Left ventricle myocardium inferior (tissue), 1 donor: ENCODE data around the gene PPFIBP1. TPM values are rescaled to one million over a fixed set of nuclear protein-coding genes. Genes with fewer than 3 reads are reported as not detected.

ENCODE experiments used
- DNase-seq: peaks from one replicate; pipeline ENCODE4 v3.0.0-alpha.2; 2020
- H3K27ac ChIP-seq: fragments of 200-600 bp; replicated peaks from 2 replicates; pipeline ENCODE4 v1.8.0; 2021
- H3K27me3 ChIP-seq: fragments of 200-600 bp; 2 replicates; pipeline ENCODE4 v1.8.0; 2021; ENCODE audit warnings: low read depth
- H3K36me3 ChIP-seq: fragments of 200-600 bp; 2 replicates; pipeline ENCODE4 v1.8.0; 2021
- H3K4me1 ChIP-seq: fragments of 200-600 bp; 2 replicates; pipeline ENCODE4 v1.8.0; 2021
- H3K4me3 ChIP-seq: fragments of 200-600 bp; 2 replicates; pipeline ENCODE4 v1.8.0; 2021; ENCODE audit warnings: mild to moderate bottlenecking, moderate library complexity
- H3K9me3 ChIP-seq: fragments of 200-600 bp; replicated peaks from 2 replicates; pipeline ENCODE4 v1.8.0; 2021
- CTCF ChIP-seq: fragments of 200-600 bp; IDR thresholded peaks from 2 replicates; pipeline ENCODE4 v1.8.0; 2021; ENCODE audit warnings: antibody characterized with exemption, mild to moderate bottlenecking, borderline replicate concordance
- intact Hi-C: fragments of 100-400 bp; cut with micrococcal nuclease; formaldehyde crosslinking; loops from one replicate; pipeline ENCODE4 v1.11.0; 2022
- total RNA-seq: library from RNA; stranded (reverse); fragmentation: NEBNext Ultra II Directional; extraction: Animal tissue kit (Norgen Biotek cat#: 25700); gene quantifications from one replicate; pipeline ENCODE4 v1.2.1, GENCODE V29; 2021
- donor health status: DM: no; HTN: yes; CAD: no; lungs with severe emphysema.

Gene PPFIBP1
- total RNA-seq, 1 donor from 2014 or later, result 258 TPM

GRCh38 chr12:27604431-27604830 lies 80.4 kb downstream of the PPFIBP1 start:
- H3K9me3 ChIP-seq, result no peaks in the 10 kb centered on the region
- no peaks in the 10 kb centered on the region for H3K36me3 ChIP-seq
- no peaks in the 10 kb centered on the region for H3K27me3 ChIP-seq
- H3K4me3 ChIP-seq, result no peak overlapping the region
- no peak for DNase-seq
- H3K27ac ChIP-seq, result no peak overlapping the region
- intact Hi-C loops, result no loop called here
- TF ChIP-seq CTCF, result no peak
- H3K4me1 ChIP-seq, result peaks cover 98% of the 10 kb centered on the region

DNA sequence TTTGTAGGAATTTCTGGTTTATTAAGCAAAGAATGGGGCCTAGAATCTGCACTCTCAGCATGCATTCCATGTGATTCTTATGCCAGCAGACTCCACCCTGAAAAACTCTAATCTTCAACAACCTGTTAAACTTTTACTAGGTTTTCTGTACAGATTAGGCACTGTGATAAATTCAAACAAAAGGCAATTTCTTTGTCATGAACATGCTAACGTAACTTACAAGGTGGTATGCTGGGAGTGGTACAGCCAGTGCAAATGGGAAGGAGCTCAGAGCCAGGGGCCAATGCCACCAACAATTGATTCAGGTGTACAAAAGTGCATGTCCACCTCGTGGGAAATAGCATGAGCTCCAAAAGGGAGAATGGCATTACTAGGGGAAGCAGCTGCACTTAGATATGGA lies 83.0 kb downstream of the PPFIBP1 start:
- Histone ChIP-seq H3K36me3 (no peaks in the 10 kb centered on the region), H3K9me3 (no peaks in the 10 kb centered on the region), H3K27ac (peak overlapping the region; percentile 16), H3K4me1 (peaks cover 98% of the 10 kb centered on the region), H3K4me3 (no peak overlapping the region), H3K27me3 (no peaks in the 10 kb centered on the region)
- intact Hi-C loops, result no loop called here
- DNase-seq, result no peak
- TF ChIP-seq CTCF, result no peak

DNA sequence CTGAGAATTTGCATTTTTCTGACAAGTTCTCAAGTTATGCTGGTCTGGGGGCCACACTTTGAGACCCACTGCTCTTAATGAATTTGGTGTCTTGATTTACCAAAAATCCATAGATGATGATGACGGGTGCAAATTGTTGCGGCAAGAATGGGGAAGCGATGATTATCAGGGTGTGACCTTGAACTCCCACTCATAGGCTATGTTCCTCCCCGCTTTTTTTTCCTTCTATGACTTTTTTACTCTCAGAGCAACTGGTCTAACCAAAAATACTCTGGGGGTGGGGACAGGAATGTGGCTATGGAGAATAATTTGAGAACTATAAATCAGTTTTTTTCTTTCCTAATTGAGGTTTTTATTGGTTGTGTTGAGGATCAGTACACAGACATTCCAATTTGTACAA lies 83.6 kb downstream of the PPFIBP1 start:
- intact Hi-C loops, result no loop called here
- Histone ChIP-seq H3K36me3 (no peaks in the 10 kb centered on the region), H3K27me3 (no peaks in the 10 kb centered on the region), H3K9me3 (no peaks in the 10 kb centered on the region), H3K27ac (peak overlapping the region; percentile 16), H3K4me3 (no peak overlapping the region), H3K4me1 (peaks cover 98% of the 10 kb centered on the region)
- no peak for TF ChIP-seq CTCF
- no peak for DNase-seq

DNA sequence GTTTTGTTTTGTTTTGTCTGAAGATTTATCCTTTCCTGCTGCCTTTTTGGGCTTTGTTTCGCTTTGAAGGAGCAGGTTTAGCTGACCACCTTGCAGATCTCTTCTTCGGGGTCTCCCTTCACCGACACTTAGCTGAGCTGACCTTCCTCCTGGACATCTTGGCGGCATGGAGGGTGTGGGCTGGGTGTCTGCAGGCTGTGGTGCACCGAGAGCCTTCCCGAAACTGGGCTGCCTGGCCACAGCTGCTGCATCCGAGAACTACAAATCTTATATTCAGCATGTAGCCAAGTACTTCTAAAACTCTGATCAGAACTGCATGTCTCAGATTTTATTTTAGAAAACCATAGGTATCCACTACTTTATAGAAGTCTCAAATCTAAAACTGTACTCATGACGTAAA lies 84.9 kb downstream of the PPFIBP1 start:
- no peaks in the 10 kb centered on the region for H3K9me3 ChIP-seq
- no peaks in the 10 kb centered on the region for H3K27me3 ChIP-seq
- intact Hi-C loops, result no loop called here
- no peak for TF ChIP-seq CTCF
- H3K27ac ChIP-seq, result peak overlapping the region; percentile 16
- DNase-seq, result no peak
- H3K4me1 ChIP-seq, result peaks cover 96% of the 10 kb centered on the region
- no peaks in the 10 kb centered on the region for H3K36me3 ChIP-seq
- H3K4me3 ChIP-seq, result peak overlapping the region; percentile 32

GRCh38 chr12:27610374-27610773 lies 86.4 kb downstream of the PPFIBP1 start:
- H3K36me3 ChIP-seq, result no peaks in the 10 kb centered on the region
- no peak overlapping the region for H3K4me3 ChIP-seq
- no peak for TF ChIP-seq CTCF
- H3K27me3 ChIP-seq, result no peaks in the 10 kb centered on the region
- peaks cover 98% of the 10 kb centered on the region for H3K4me1 ChIP-seq
- no peaks in the 10 kb centered on the region for H3K9me3 ChIP-seq
- peak overlapping the region; percentile 1 for H3K27ac ChIP-seq
- DNase-seq, result no peak
- intact Hi-C loops, result no loop called here

DNA sequence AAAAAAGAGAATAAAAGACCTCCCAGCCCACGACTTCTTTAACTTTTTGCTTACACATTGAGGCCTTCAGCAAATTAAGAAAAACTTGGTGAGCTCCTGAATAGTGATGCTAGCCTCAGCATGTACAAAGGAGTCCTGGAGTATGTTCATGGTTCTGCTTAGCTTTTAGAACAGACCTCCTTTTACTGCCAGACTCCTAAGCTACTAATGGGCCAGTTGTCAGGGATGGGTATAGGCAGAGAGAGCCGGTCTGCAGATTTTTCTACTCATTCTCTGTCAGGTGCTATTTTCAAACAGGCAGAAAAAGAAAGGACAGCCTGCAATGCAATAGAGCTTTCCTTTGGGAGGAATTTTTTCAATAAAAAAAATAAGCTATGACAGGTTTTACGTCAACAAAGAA lies 90.4 kb downstream of the PPFIBP1 start:
- Histone ChIP-seq H3K4me1 (peaks cover 98% of the 10 kb centered on the region), H3K27ac (peak overlapping the region; percentile 51), H3K4me3 (no peak overlapping the region), H3K27me3 (no peaks in the 10 kb centered on the region), H3K36me3 (no peaks in the 10 kb centered on the region), H3K9me3 (no peaks in the 10 kb centered on the region)
- no peak for DNase-seq
- no peak for TF ChIP-seq CTCF
- intact Hi-C loops, result no loop called here
